Esophagus muscularis mucosa (tissue), 4 donors: ENCODE measurements around the gene PLOD1.

Source experiments
- EP300 ChIP-seq: sonication (generic); formaldehyde crosslinking; IDR thresholded peaks from one replicate; pipeline ENCODE4 v1.6.1; 2017; ENCODE audit warnings: antibody characterized with exemption
- POLR2A ChIP-seq: fragments of 450-650 bp; IDR thresholded peaks from one replicate; pipeline ENCODE4 v1.6.1; 2017; ENCODE audit warnings: antibody characterized with exemption, moderate library complexity, mild to moderate bottlenecking, low read depth
- TF ChIP-seq, protein P1 (sequence below), 3 experiments: fragments of 200-600 bp in 2 of 3; fragments of 450-650 bp in 1 of 3; sonication (generic) in 2 of 3; IDR thresholded peaks; one replicate each; pipeline ENCODE4 v1.5.1; 2017 to 2019; ENCODE audit warnings: antibody characterized with exemption in 3 of 3, mild to moderate bottlenecking in 2 of 3, moderate library complexity in 1 of 3

DNA sequence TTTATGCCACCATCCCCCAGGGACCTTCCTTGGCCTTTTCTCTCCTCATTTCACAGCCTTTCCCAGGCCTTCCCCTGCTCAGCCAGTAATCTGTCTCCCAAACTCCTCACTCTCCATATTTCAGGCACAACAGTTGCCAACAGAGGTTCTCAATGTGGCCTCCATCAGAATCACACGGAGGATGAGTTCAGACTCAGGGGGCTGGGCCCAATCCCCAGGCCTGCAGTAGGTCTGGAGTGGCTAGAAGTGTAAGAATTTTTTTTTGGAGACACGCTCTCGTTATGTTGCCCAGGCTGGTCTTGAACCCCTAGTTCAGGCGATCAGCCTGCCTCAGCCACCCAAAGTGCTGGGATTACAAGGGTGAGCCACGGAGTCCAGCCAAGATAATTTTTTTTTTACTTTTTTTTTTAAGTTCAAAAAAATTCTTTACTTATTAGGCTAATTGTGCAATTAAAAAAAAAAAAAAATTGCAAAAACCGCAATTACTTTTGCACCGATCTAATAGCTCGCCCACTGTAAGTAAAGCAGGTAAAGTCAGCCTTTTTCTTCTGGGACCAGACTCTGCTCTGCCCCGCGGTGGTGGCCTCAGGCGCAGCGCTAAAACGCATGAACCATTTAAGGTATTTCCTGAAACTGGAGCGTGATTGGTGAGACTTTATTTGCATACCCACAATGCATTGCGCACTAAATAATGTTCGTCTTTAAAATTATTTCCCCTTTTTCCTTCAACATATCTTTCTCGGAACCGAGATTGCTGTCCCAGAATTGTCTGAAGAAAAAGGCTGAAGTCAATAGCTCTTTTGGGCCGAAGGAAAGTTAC is 27.0 kb upstream of the PLOD1 start:
- TF ChIP-seq, protein P1, sequence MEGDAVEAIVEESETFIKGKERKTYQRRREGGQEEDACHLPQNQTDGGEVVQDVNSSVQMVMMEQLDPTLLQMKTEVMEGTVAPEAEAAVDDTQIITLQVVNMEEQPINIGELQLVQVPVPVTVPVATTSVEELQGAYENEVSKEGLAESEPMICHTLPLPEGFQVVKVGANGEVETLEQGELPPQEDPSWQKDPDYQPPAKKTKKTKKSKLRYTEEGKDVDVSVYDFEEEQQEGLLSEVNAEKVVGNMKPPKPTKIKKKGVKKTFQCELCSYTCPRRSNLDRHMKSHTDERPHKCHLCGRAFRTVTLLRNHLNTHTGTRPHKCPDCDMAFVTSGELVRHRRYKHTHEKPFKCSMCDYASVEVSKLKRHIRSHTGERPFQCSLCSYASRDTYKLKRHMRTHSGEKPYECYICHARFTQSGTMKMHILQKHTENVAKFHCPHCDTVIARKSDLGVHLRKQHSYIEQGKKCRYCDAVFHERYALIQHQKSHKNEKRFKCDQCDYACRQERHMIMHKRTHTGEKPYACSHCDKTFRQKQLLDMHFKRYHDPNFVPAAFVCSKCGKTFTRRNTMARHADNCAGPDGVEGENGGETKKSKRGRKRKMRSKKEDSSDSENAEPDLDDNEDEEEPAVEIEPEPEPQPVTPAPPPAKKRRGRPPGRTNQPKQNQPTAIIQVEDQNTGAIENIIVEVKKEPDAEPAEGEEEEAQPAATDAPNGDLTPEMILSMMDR (IDR thresholded peaks at IDR 0.05) = peak; percentile 87 to 99 (median 90)
- no peak for TF ChIP-seq POLR2A
- TF ChIP-seq EP300 = no peak
